AG09319 (cell line): ENCODE results near the gene USP48.
"Not testable (repeated sequence)": the region's sequence is repeated elsewhere in the genome, so short reads cannot be mapped to it uniquely, and the experiment has no call there.

Experiments
- DNase-seq: peaks from one replicate; pipeline ENCODE4 v3.0.0-alpha.2; 2010; ENCODE audit warnings: low read depth; ENCODE audit errors: extremely low read depth
- TF ChIP-seq, protein P1 (sequence below): IDR thresholded peaks from 2 replicates; pipeline ENCODE4 v1.5.1; 2011; ENCODE audit warnings: low read depth, mild to moderate bottlenecking, inconsistent platforms, low read length, moderate library complexity

The USP48 gene

DNA sequence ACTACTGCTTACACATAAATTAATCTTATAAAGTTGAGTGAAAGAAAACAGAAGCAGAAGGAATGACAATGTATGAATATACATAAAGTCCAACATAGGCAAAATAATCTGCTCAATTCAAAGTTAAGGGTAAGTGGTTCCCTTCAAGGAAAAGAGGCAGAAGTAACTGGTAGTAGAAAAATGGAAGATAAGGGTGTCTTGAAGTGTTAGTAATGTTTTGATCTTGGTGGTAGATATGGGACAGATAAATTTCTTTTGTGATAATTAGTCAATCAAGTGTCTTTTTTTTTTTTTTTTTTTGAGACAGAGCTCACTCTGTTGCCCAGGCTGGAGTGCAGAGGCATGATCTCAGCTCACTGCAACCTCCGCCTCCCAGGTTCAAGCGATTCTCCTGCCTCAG is 12.7 kb downstream of the USP48 start:
- DNase-seq: no peak
- TF ChIP-seq, protein P1, sequence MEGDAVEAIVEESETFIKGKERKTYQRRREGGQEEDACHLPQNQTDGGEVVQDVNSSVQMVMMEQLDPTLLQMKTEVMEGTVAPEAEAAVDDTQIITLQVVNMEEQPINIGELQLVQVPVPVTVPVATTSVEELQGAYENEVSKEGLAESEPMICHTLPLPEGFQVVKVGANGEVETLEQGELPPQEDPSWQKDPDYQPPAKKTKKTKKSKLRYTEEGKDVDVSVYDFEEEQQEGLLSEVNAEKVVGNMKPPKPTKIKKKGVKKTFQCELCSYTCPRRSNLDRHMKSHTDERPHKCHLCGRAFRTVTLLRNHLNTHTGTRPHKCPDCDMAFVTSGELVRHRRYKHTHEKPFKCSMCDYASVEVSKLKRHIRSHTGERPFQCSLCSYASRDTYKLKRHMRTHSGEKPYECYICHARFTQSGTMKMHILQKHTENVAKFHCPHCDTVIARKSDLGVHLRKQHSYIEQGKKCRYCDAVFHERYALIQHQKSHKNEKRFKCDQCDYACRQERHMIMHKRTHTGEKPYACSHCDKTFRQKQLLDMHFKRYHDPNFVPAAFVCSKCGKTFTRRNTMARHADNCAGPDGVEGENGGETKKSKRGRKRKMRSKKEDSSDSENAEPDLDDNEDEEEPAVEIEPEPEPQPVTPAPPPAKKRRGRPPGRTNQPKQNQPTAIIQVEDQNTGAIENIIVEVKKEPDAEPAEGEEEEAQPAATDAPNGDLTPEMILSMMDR: no peak

DNA sequence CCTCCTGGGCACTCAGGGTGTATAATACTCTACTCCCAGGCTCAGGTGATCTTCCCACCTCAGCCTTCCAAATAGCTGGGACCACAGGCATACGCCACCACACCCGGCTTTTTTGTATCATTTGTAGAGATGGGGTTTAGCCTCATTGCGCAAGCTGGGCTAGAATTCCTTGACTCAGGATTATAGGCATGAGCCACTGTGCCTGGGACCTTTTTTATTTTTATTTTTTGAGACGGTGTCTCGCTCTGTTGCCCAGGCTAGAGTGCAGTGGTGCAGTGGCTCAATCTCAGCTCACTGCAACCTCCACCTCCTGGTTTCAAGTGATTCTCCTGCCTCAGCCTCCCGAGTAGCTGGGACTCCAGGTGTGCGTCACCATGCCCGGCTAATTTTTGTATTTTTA is 15.8 kb downstream of the USP48 start:
- DNase-seq: not testable (repeated sequence)

DNA sequence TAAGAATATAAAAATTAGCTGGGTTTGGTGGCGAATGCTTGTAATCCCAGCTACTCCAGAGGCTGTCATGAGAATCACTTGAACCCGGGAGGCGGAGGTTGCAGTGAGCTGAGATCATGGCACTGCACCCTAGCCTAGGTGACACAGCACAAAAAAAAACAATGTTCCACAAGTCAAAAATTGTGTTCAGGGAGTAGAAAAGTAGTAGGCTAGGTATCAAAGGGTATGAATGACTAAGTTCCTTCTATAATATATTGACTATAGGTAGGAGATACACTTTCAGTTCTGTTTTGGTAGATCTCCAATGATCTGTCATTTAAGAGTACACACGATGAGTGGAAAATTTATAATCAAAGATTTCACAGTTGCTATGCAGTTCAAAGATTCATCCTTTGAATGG is 16.7 kb downstream of the USP48 start:
- no peak for DNase-seq

DNA sequence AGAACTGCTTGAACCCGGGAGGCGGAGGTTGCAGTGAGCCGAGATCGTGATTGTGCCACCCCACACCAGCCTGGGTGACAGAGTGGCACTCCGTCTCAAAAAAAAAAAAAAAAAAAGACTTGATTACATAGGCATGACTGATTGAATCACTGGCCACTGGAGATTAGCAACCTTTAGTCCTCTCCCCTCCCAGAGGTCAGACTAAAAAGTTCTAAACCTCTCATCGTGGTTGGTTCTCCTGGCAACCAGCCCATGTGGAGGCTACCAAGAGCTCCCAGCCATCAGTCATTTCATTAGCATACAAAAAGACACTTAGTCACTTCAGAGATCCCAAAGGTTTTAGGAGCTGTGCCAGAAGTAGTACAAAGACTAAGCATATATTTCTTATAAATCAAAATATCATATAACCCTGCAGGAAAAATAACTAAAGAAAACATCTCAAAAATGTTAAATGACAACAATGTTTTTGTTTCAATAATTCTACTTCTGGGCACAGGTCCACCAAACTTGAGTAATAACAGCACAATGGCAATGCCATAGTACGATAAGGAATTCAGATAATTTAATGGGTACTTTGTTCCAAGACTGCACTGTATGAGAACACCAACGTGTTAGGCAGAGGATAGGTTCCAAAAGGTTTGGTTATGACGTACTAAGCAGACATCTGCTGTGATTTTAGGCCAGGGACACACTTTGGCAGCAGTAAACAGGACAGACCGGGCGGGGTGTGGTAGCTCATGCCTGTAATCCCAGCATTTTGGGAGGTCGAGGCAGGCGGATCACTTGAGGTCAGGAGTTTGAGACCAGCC is 18.1 kb downstream of the USP48 start:
- peak; percentile 85 for DNase-seq
- TF ChIP-seq, protein P1: no peak

More for the DNA sequence above, 16.7 kb downstream of the USP48 start:
- TF ChIP-seq, protein P1: no peak

DNA sequence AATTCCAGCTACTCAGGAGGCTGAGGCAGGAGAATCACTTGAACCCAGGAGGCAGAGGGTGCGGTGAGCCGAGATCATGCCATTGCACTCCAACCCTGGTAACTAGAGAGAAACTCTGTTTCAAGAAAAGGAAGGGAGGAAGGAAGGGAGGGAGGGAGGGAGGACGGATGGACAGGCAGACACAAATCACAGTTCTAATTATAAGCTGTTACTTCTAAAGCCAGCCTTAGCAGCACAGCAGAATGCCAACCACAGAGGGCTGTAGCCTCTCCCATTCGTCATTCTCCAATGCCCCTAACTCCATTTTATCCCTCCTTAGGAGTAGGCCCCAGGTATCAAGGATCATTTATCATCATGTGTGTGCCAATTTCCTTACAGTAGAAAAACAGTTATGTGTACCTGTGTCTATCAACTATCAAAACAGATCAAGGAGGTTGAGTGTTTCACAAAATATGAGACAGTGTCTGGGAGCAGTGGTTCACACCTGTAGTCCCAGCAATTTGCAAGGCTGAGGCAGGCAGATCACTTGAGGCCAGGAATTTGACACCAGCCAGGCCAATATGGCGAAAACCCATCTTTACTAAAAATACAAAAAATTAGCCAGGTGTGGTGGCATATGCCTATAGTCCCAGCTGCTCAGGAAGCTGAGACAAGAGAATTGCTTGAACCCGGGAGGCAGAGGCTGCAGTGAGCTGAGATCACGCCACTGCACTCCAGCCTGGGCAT is 19.1 kb downstream of the USP48 start:
- TF ChIP-seq, protein P1: no peak
- DNase-seq: no peak

DNA sequence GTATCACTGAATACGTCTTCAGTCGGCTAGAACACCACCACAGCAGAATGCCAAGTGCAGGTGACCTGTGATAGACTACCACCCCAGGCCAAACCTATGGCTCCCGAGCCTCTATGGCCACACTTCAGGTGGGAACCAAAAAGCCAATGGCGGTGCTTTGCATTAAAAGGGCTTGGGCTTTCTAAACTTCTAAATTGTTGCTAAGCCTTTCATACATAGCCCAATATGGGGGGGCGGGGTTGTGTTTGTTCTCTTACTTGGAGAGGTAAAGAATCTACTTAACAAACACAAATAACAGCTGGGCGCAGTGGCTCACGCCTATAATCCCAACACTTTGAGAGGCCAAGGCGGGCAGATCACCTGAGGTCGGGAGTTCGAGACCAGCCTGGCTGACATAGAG is 19.7 kb downstream of the USP48 start:
- no peak for DNase-seq
- TF ChIP-seq, protein P1: no peak

DNA sequence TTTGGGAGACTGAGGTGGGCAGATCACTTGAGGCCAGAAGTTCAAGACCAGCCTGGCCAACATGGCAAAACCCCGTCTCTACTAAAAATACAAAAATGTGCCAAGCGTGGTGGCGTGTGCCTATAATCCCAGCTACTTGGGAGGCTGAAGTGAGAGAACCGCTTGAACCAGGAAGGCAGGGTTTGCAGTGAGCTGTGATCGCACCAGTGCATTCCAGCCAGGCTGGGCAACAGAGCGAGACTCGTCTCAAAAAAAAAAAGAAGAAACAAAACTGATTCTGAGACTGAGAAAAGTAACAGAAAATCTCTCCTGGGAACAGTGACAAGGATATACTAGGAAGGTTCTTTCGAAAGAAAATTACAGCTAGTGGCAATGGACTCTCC is 20.9 kb downstream of the USP48 start:
- TF ChIP-seq, protein P1: no peak
- no peak for DNase-seq
